Ishikawa (cell line): ENCODE results near the gene STAT4.

Source experiments
- CEBPB ChIP-seq: IDR thresholded peaks from 2 replicates; pipeline ENCODE4 v1.6.1; 2012
- CREB1 ChIP-seq: IDR thresholded peaks from 2 replicates; pipeline ENCODE4 v1.6.1; 2012; ENCODE audit warnings: low read depth
- EGR1 ChIP-seq: IDR thresholded peaks from 2 replicates; pipeline ENCODE4 v1.6.1; 2012
- EP300 ChIP-seq: IDR thresholded peaks from 2 replicates; pipeline ENCODE4 v1.6.1; 2012; ENCODE audit warnings: borderline replicate concordance
- FOXM1 ChIP-seq: IDR thresholded peaks from 2 replicates; pipeline ENCODE4 v1.6.1; 2012; ENCODE audit warnings: low read depth, borderline replicate concordance
- MAX ChIP-seq: IDR thresholded peaks from 2 replicates; pipeline ENCODE4 v1.6.1; 2012
- NFIC ChIP-seq: IDR thresholded peaks from 2 replicates; pipeline ENCODE4 v1.6.1; 2012
- RAD21 ChIP-seq: IDR thresholded peaks from 2 replicates; pipeline ENCODE4 v1.6.1; 2012; ENCODE audit warnings: low read depth
- REST ChIP-seq: IDR thresholded peaks from 2 replicates; pipeline ENCODE4 v1.6.1; 2012; ENCODE audit warnings: low read depth, mild to moderate bottlenecking
- TAF1 ChIP-seq: IDR thresholded peaks from 2 replicates; pipeline ENCODE4 v1.6.1; 2012; ENCODE audit warnings: low read depth, mild to moderate bottlenecking
- TCF12 ChIP-seq: IDR thresholded peaks from 2 replicates; pipeline ENCODE4 v1.6.1; 2012; ENCODE audit warnings: low read depth
- TEAD4 ChIP-seq: IDR thresholded peaks from 2 replicates; pipeline ENCODE4 v1.6.1; 2012
- USF1 ChIP-seq: IDR thresholded peaks from 2 replicates; pipeline ENCODE4 v1.6.1; 2012
- YY1 ChIP-seq: IDR thresholded peaks from 2 replicates; pipeline ENCODE4 v1.6.1; 2012; ENCODE audit warnings: low read depth
- ZBTB7A ChIP-seq: IDR thresholded peaks from 2 replicates; pipeline ENCODE4 v1.6.1; 2012; ENCODE audit warnings: low read depth

Gene STAT4

GRCh38 chr2:191148281-191148680 lies 2.5 kb downstream of the STAT4 start:
- TF ChIP-seq USF1 (no peak), TAF1 (no peak), EP300 (no peak), EGR1 (no peak), RAD21 (no peak), REST (no peak), YY1 (no peak), CREB1 (no peak), ZBTB7A (no peak), NFIC (no peak), CEBPB (no peak), MAX (no peak), FOXM1 (no peak), TEAD4 (no peak), TCF12 (no peak)

DNA sequence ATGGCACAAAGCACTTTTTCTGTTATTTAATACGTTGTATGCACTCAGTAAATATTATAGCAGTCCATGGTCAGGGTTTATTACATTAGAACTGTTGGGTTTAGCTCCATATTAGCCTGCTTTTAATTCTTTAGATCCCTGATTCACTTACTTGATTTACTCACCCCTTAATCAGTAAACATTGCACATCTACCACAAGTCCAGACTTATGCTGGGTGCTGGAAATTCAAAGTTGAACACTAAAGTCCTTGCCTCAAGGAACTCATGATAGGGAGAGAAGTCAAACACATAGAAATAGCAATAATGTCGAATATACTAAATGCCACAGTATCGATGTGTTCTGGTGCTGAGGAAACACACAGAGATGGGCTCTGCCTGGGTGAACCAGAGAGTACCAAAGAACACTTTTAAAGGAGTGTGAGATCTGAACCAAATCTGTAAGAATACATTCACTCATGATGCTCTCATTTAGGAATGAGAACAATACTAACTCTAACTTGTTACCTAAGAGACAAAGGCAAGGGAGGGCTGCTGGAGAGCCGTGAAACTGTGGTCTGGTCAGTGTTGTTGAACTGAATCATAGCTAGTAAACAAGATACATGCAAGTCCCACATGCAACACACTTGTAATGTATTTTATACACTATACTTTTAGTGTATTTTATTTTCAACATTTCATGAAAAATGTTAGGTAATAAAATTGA lies 4.9 kb downstream of the STAT4 start:
- TF ChIP-seq EGR1 (no peak), REST (no peak), EP300 (no peak), TEAD4 (no peak), YY1 (no peak), RAD21 (no peak), MAX (no peak), ZBTB7A (no peak), TAF1 (no peak), NFIC (no peak), CREB1 (no peak)

GRCh38 chr2:191144217-191144616 lies 6.6 kb downstream of the STAT4 start:
- TF ChIP-seq EP300 (no peak), CEBPB (no peak), RAD21 (no peak), EGR1 (no peak), ZBTB7A (no peak), TAF1 (no peak), USF1 (no peak), YY1 (no peak), FOXM1 (no peak), TEAD4 (no peak), NFIC (no peak), REST (no peak), CREB1 (no peak), MAX (no peak), TCF12 (no peak)

DNA sequence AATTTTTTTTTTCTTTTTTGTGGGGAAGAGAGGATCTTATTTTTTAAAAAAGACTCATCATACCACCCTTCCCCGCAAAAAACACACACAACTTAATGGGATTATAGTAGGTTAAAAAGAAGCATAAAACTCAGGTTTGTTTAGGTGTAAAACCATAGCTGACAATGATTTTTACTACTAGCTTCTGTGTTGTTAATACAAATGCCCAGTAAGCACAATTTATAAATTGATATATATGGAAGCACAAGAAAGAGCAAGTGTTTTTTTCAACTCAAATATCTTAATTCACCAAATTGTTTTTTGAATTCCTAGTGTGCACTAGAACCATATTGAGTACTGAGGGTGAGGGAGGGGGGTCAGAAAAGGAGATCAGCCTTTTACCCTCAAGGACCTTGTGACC lies 7.0 kb downstream of the STAT4 start:
- TF ChIP-seq CEBPB: no peak
- TF ChIP-seq TEAD4: no peak
- TF ChIP-seq ZBTB7A: no peak
- TF ChIP-seq FOXM1: no peak
- no peak for TF ChIP-seq TCF12
- no peak for TF ChIP-seq EP300
- TF ChIP-seq MAX: no peak
- TF ChIP-seq NFIC: no peak
